ENCODE results near the gene STUM. TPM values are rescaled to one million over a fixed set of nuclear protein-coding genes. Genes with fewer than 3 reads are reported as not detected.

The STUM gene
- total RNA-seq, 1 donor from 2014 or later: 6.4 TPM

- intact Hi-C loops (cut with DNase I): no loop called here
- peaks cover 21% of the 10 kb centered on the region for H3K4me1 ChIP-seq
- no peaks in the 10 kb centered on the region for H3K27me3 ChIP-seq
- no peak for DNase-seq (ENCODE audit: extremely low spot score in 2 of 2)
- H3K36me3 ChIP-seq: no peaks in the 10 kb centered on the region
- H3K9me3 ChIP-seq: no peaks in the 10 kb centered on the region
- H3K4me3 ChIP-seq: no peak overlapping the region
- no peak for TF ChIP-seq POLR2A (IDR thresholded peaks at IDR 0.05)
- no peak for TF ChIP-seq POLR2AphosphoS5 (IDR thresholded peaks at IDR 0.05; ENCODE audit: insufficient read depth in 1 of 2, low read depth in 1 of 2)
- no peak for TF ChIP-seq CTCF (IDR thresholded peaks at IDR 0.05)
- no peak overlapping the region for H3K27ac ChIP-seq
Observed at GRCh38 chr1:226566234-226566633, 17.7 kb downstream of the STUM start.

- H3K4me1 ChIP-seq: peaks cover 21% of the 10 kb centered on the region
- no peaks in the 10 kb centered on the region for H3K9me3 ChIP-seq
- H3K36me3 ChIP-seq: no peaks in the 10 kb centered on the region
- no peak overlapping the region for H3K4me3 ChIP-seq
- intact Hi-C loops (cut with DNase I): no loop called here
- H3K27ac ChIP-seq: no peak overlapping the region
- H3K27me3 ChIP-seq: no peaks in the 10 kb centered on the region
- TF ChIP-seq POLR2A (IDR thresholded peaks at IDR 0.05) (no peak), POLR2AphosphoS5 (IDR thresholded peaks at IDR 0.05; ENCODE audit: insufficient read depth in 1 of 2, low read depth in 1 of 2) (no peak), CTCF (IDR thresholded peaks at IDR 0.05) (no peak)
- no peak for DNase-seq (ENCODE audit: extremely low spot score in 2 of 2)
Observed at GRCh38 chr1:226566760-226567159, 18.2 kb downstream of the STUM start.

- no peak for DNase-seq (ENCODE audit: extremely low spot score in 2 of 2)
- Histone ChIP-seq H3K4me1 (peaks cover 21% of the 10 kb centered on the region), H3K36me3 (no peaks in the 10 kb centered on the region), H3K4me3 (no peak overlapping the region), H3K27ac (peak overlapping the region; percentile 27), H3K9me3 (no peaks in the 10 kb centered on the region), H3K27me3 (no peaks in the 10 kb centered on the region)
- intact Hi-C loops (cut with DNase I): no loop called here
- TF ChIP-seq POLR2A (IDR thresholded peaks at IDR 0.05) (no peak), CTCF (IDR thresholded peaks at IDR 0.05) (no peak), POLR2AphosphoS5 (IDR thresholded peaks at IDR 0.05; ENCODE audit: insufficient read depth in 1 of 2, low read depth in 1 of 2) (peak in 1 of 2 donors; percentile 40)
Observed at GRCh38 chr1:226568077-226568831, 19.7 kb downstream of the STUM start.

GRCh38 chr1:226568975-226569741 is 20.6 kb downstream of the STUM start:
- H3K4me3 ChIP-seq: no peak overlapping the region
- H3K36me3 ChIP-seq: no peaks in the 10 kb centered on the region
- H3K27me3 ChIP-seq: no peaks in the 10 kb centered on the region
- TF ChIP-seq POLR2A (IDR thresholded peaks at IDR 0.05): no peak
- no peak for TF ChIP-seq POLR2AphosphoS5 (IDR thresholded peaks at IDR 0.05; ENCODE audit: insufficient read depth in 1 of 2, low read depth in 1 of 2)
- no peak for TF ChIP-seq CTCF (IDR thresholded peaks at IDR 0.05)
- no peak for DNase-seq (ENCODE audit: extremely low spot score in 2 of 2)
- no peaks in the 10 kb centered on the region for H3K9me3 ChIP-seq
- H3K4me1 ChIP-seq: peaks cover 21% of the 10 kb centered on the region
- H3K27ac ChIP-seq: peak overlapping the region; percentile 27
- intact Hi-C loops (cut with DNase I): no loop called here
